ENCODE measurements around the gene CHST13.
A peak's percentile ranks its signal among the peaks of the same experiment; 100 is the strongest.

CHST13 gene

DNA sequence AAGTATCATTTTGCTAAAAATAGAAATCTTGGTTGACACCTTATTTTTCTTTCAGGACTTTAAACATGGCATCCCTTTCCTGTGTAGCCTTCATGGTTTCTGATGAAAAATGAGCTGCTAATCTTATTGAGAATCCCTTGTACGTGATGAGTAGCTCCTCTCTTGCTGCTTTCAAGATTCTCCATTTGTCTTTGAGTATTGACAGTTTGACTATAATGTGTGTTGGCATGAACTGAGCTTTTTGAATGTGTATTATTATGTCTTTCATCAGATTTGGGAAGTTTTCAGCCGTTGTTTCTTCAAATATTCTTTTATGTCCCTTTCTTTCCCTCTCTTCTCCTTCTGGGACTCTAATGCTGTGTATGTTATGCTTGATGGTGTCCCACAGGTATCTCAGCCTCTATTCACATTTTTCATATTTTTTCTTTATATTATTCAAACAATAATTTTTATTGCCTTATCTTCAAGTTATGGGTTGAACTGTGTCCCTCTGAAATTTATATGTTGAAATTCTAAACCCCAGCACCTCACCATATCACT, 38.9 kb downstream of the CHST13 start:
- Histone ChIP-seq H3K4me2 (ENCODE audit: low read length) (no peak overlapping the region), H3K4me3 (ENCODE audit: low read depth, low read length) (no peak overlapping the region), H3K9me3 (ENCODE audit: control insufficient read depth, low read length) (no peaks in the 10 kb centered on the region), H3K27ac (no peak overlapping the region), H3K79me2 (no peaks in the 10 kb centered on the region), H3K9ac (no peak overlapping the region), H3K27me3 (ENCODE audit: control insufficient read depth, insufficient read depth, low read length) (no peaks in the 10 kb centered on the region), H3K4me1 (no peaks in the 10 kb centered on the region), H2AFZ (no peak overlapping the region), H3K36me3 (ENCODE audit: control insufficient read depth, insufficient read depth, low read length) (no peaks in the 10 kb centered on the region)
- TF ChIP-seq, protein P1, sequence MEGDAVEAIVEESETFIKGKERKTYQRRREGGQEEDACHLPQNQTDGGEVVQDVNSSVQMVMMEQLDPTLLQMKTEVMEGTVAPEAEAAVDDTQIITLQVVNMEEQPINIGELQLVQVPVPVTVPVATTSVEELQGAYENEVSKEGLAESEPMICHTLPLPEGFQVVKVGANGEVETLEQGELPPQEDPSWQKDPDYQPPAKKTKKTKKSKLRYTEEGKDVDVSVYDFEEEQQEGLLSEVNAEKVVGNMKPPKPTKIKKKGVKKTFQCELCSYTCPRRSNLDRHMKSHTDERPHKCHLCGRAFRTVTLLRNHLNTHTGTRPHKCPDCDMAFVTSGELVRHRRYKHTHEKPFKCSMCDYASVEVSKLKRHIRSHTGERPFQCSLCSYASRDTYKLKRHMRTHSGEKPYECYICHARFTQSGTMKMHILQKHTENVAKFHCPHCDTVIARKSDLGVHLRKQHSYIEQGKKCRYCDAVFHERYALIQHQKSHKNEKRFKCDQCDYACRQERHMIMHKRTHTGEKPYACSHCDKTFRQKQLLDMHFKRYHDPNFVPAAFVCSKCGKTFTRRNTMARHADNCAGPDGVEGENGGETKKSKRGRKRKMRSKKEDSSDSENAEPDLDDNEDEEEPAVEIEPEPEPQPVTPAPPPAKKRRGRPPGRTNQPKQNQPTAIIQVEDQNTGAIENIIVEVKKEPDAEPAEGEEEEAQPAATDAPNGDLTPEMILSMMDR (IDR thresholded peaks at IDR 0.05), result no peak

- Histone ChIP-seq H3K79me2 (no peaks in the 10 kb centered on the region), H3K9ac (no peak overlapping the region), H3K27me3 (ENCODE audit: control insufficient read depth, insufficient read depth, low read length) (no peaks in the 10 kb centered on the region), H3K4me1 (no peaks in the 10 kb centered on the region), H3K4me3 (ENCODE audit: low read depth, low read length) (no peak overlapping the region), H3K4me2 (ENCODE audit: low read length) (no peak overlapping the region), H3K36me3 (ENCODE audit: control insufficient read depth, insufficient read depth, low read length) (no peaks in the 10 kb centered on the region), H3K9me3 (ENCODE audit: control insufficient read depth, low read length) (no peaks in the 10 kb centered on the region), H2AFZ (no peak overlapping the region), H3K27ac (no peak overlapping the region)
- TF ChIP-seq, protein P1 (IDR thresholded peaks at IDR 0.05), result peak; percentile 24
These were observed 43.9 kb downstream of the CHST13 start for GRCh38 chr3:126567696-126568438.

- H3K27ac ChIP-seq, result no peak overlapping the region
- no peak overlapping the region for H3K4me3 ChIP-seq (ENCODE audit: low read depth, low read length)
- H3K9me3 ChIP-seq (ENCODE audit: control insufficient read depth, low read length), result no peaks in the 10 kb centered on the region
- no peak overlapping the region for H3K4me2 ChIP-seq (ENCODE audit: low read length)
- no peak overlapping the region for H2AFZ ChIP-seq
- no peaks in the 10 kb centered on the region for H3K4me1 ChIP-seq
- no peaks in the 10 kb centered on the region for H3K36me3 ChIP-seq (ENCODE audit: control insufficient read depth, insufficient read depth, low read length)
- no peak overlapping the region for H3K9ac ChIP-seq
- TF ChIP-seq, protein P1 (IDR thresholded peaks at IDR 0.05), result no peak
- no peaks in the 10 kb centered on the region for H3K79me2 ChIP-seq
- H3K27me3 ChIP-seq (ENCODE audit: control insufficient read depth, insufficient read depth, low read length), result no peaks in the 10 kb centered on the region
These were observed 44.9 kb downstream of the CHST13 start for GRCh38 chr3:126568776-126569342.

GRCh38 chr3:126569390-126569975, 45.5 kb downstream of the CHST13 start:
- no peaks in the 10 kb centered on the region for H3K36me3 ChIP-seq (ENCODE audit: control insufficient read depth, insufficient read depth, low read length)

More at GRCh38 chr3:126569390-126569975, 45.5 kb downstream of the CHST13 start:
- no peaks in the 10 kb centered on the region for H3K4me1 ChIP-seq
- H3K4me2 ChIP-seq (ENCODE audit: low read length), result no peak overlapping the region
- H3K4me3 ChIP-seq (ENCODE audit: low read depth, low read length), result no peak overlapping the region
- TF ChIP-seq, protein P1 (IDR thresholded peaks at IDR 0.05), result no peak
- no peak overlapping the region for H3K27ac ChIP-seq
- no peaks in the 10 kb centered on the region for H3K79me2 ChIP-seq
- H3K27me3 ChIP-seq (ENCODE audit: control insufficient read depth, insufficient read depth, low read length), result no peaks in the 10 kb centered on the region
- H3K9me3 ChIP-seq (ENCODE audit: control insufficient read depth, low read length), result no peaks in the 10 kb centered on the region
- H3K9ac ChIP-seq, result no peak overlapping the region
- no peak overlapping the region for H2AFZ ChIP-seq

All from parathyroid adenoma (tissue), 2 donors.